ENCODE measurements around the gene COX4I1.

The COX4I1 gene

GRCh38 chr16:85834741-85835140, 35.2 kb downstream of the COX4I1 start:
- no peaks in the 10 kb centered on the region for H4K20me1 ChIP-seq (ENCODE audit: insufficient read depth, low read length)
- no peak for DNase-seq
- H3K9ac ChIP-seq (ENCODE audit: low read depth, low read length), result no peak overlapping the region
- no peaks in the 10 kb centered on the region for H3K27me3 ChIP-seq (ENCODE audit: insufficient read depth, low read length, poor library complexity)
- no peak overlapping the region for H3K4me3 ChIP-seq (ENCODE audit: low read depth in 1 of 2, low read length in 2 of 2)
- no peak overlapping the region for H2AFZ ChIP-seq (ENCODE audit: low read depth, low read length)
- H3K9me3 ChIP-seq (ENCODE audit: insufficient read depth, low read length, severe bottlenecking), result no peaks in the 10 kb centered on the region
- H3K4me1 ChIP-seq (ENCODE audit: insufficient read depth, low read length), result no peaks in the 10 kb centered on the region
- no peaks in the 10 kb centered on the region for H3K36me3 ChIP-seq (ENCODE audit: insufficient read depth, low read length)
- TF ChIP-seq, protein P1, sequence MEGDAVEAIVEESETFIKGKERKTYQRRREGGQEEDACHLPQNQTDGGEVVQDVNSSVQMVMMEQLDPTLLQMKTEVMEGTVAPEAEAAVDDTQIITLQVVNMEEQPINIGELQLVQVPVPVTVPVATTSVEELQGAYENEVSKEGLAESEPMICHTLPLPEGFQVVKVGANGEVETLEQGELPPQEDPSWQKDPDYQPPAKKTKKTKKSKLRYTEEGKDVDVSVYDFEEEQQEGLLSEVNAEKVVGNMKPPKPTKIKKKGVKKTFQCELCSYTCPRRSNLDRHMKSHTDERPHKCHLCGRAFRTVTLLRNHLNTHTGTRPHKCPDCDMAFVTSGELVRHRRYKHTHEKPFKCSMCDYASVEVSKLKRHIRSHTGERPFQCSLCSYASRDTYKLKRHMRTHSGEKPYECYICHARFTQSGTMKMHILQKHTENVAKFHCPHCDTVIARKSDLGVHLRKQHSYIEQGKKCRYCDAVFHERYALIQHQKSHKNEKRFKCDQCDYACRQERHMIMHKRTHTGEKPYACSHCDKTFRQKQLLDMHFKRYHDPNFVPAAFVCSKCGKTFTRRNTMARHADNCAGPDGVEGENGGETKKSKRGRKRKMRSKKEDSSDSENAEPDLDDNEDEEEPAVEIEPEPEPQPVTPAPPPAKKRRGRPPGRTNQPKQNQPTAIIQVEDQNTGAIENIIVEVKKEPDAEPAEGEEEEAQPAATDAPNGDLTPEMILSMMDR (IDR thresholded peaks at IDR 0.05; ENCODE audit: borderline replicate concordance, extremely low read depth, low read length, poor library complexity, severe bottlenecking), result no peak
- no peak overlapping the region for H3K27ac ChIP-seq (ENCODE audit: low read length)
- H3K79me2 ChIP-seq (ENCODE audit: insufficient read depth, low read length), result no peaks in the 10 kb centered on the region
- no peak for ATAC-seq (ENCODE audit: insufficient read depth, low read depth)
- no peak overlapping the region for H3K4me2 ChIP-seq (ENCODE audit: insufficient read depth, low read length)

GRCh38 chr16:85835227-85835751, 35.8 kb downstream of the COX4I1 start:
- H3K36me3 ChIP-seq (ENCODE audit: insufficient read depth, low read length), result no peaks in the 10 kb centered on the region
- H3K79me2 ChIP-seq (ENCODE audit: insufficient read depth, low read length), result no peaks in the 10 kb centered on the region
- ATAC-seq (ENCODE audit: insufficient read depth, low read depth) (no peak), DNase-seq (no peak)
- no peak overlapping the region for H3K4me3 ChIP-seq (ENCODE audit: low read depth in 1 of 2, low read length in 2 of 2)
- TF ChIP-seq EZH2 (IDR thresholded peaks at IDR 0.05; ENCODE audit: borderline replicate concordance, low read depth, low read length, severe bottlenecking), result no peak
- TF ChIP-seq, protein P1 (IDR thresholded peaks at IDR 0.05; ENCODE audit: borderline replicate concordance, extremely low read depth, low read length, poor library complexity, severe bottlenecking), result no peak
- no peak overlapping the region for H3K27ac ChIP-seq (ENCODE audit: low read length)
- no peaks in the 10 kb centered on the region for H3K9me3 ChIP-seq (ENCODE audit: insufficient read depth, low read length, severe bottlenecking)
- H3K4me2 ChIP-seq (ENCODE audit: insufficient read depth, low read length), result no peak overlapping the region
- H3K9ac ChIP-seq (ENCODE audit: low read depth, low read length), result no peak overlapping the region
- H3K27me3 ChIP-seq (ENCODE audit: insufficient read depth, low read length, poor library complexity), result no peaks in the 10 kb centered on the region
- H2AFZ ChIP-seq (ENCODE audit: low read depth, low read length), result no peak overlapping the region
- H4K20me1 ChIP-seq (ENCODE audit: insufficient read depth, low read length), result no peaks in the 10 kb centered on the region
- H3K4me1 ChIP-seq (ENCODE audit: insufficient read depth, low read length), result no peaks in the 10 kb centered on the region

- no peaks in the 10 kb centered on the region for H3K9me3 ChIP-seq (ENCODE audit: insufficient read depth, low read length, severe bottlenecking)
- no peak overlapping the region for H3K4me3 ChIP-seq (ENCODE audit: low read depth in 1 of 2, low read length in 2 of 2)
- no peak overlapping the region for H2AFZ ChIP-seq (ENCODE audit: low read depth, low read length)
- H3K9ac ChIP-seq (ENCODE audit: low read depth, low read length), result no peak overlapping the region
- no peaks in the 10 kb centered on the region for H3K36me3 ChIP-seq (ENCODE audit: insufficient read depth, low read length)
- no peaks in the 10 kb centered on the region for H3K79me2 ChIP-seq (ENCODE audit: insufficient read depth, low read length)
- H3K4me2 ChIP-seq (ENCODE audit: insufficient read depth, low read length), result no peak overlapping the region
- no peaks in the 10 kb centered on the region for H3K4me1 ChIP-seq (ENCODE audit: insufficient read depth, low read length)
- no peaks in the 10 kb centered on the region for H3K27me3 ChIP-seq (ENCODE audit: insufficient read depth, low read length, poor library complexity)
- H4K20me1 ChIP-seq (ENCODE audit: insufficient read depth, low read length), result no peaks in the 10 kb centered on the region
- H3K27ac ChIP-seq (ENCODE audit: low read length), result no peak overlapping the region
- ATAC-seq (ENCODE audit: insufficient read depth, low read depth), result no peak
- no peak for DNase-seq
- TF ChIP-seq EZH2 (IDR thresholded peaks at IDR 0.05; ENCODE audit: borderline replicate concordance, low read depth, low read length, severe bottlenecking), result no peak
- TF ChIP-seq, protein P1 (IDR thresholded peaks at IDR 0.05; ENCODE audit: borderline replicate concordance, extremely low read depth, low read length, poor library complexity, severe bottlenecking), result no peak
These were observed 36.6 kb downstream of the COX4I1 start for GRCh38 chr16:85835956-85836705.

Measured in DND-41 (cell line).